NOMO-1 (cell line): ENCODE results near the gene NEK4.
A peak's percentile ranks its signal among the peaks of the same experiment; 100 is the strongest.
"Not testable (repeated sequence)": the region's sequence is repeated elsewhere in the genome, so short reads cannot be mapped to it uniquely, and the experiment has no call there.

Source experiments
- DNase-seq, 2 experiments: peaks; one replicate each; lab custom pipeline; 2025; ENCODE audit not compliant: unreplicated experiment in 2 of 2; lab: John Stamatoyannopoulos, UW

NEK4 gene

GRCh38 chr3:52779837-52780585, 9.3 kb upstream of the NEK4 start:
- DNase-seq: no peak

GRCh38 chr3:52779011-52779836, 8.5 kb upstream of the NEK4 start:
- DNase-seq: peak; percentile 76 to 82

- DNase-seq: no peak
Observed at GRCh38 chr3:52777959-52778805, 7.4 kb upstream of the NEK4 start.

- no peak for DNase-seq
Observed at GRCh38 chr3:52777127-52777958, 6.6 kb upstream of the NEK4 start, which contains the start of gene ITIH1. Gene ITIH1, plus strand, starts transcription at chr3:52777599. Its CDS starts 17 bp downstream, at chr3:52777616.

GRCh38 chr3:52776486-52776885, 5.7 kb upstream of the NEK4 start:
- not testable (repeated sequence) for DNase-seq

- no peak for DNase-seq
Observed at GRCh38 chr3:52775877-52776276, 5.1 kb upstream of the NEK4 start.

- DNase-seq: peak in 1 of 2 experiments; percentile 5
Observed at GRCh38 chr3:52774901-52775864, 4.4 kb upstream of the NEK4 start.

GRCh38 chr3:52774066-52774713, 3.5 kb upstream of the NEK4 start:
- DNase-seq: no peak

GRCh38 chr3:52773361-52774065, 2.8 kb upstream of the NEK4 start:
- no peak for DNase-seq

GRCh38 chr3:52771702-52772101, 962 bp upstream of the NEK4 start:
- DNase-seq: no peak

GRCh38 chr3:52771334-52771681, 568 bp upstream of the NEK4 start:
- DNase-seq: no peak

GRCh38 chr3:52769786-52770455, 819 bp downstream of the NEK4 start:
- DNase-seq: peak in 1 of 2 experiments; percentile 25

- DNase-seq: peak in 1 of 2 experiments; percentile 54
Observed at GRCh38 chr3:52763466-52763865, 7.3 kb downstream of the NEK4 start.

- DNase-seq: no peak
Observed at GRCh38 chr3:52756141-52756540, 14.6 kb downstream of the NEK4 start.

- DNase-seq: no peak
Observed at GRCh38 chr3:52754373-52754772, 16.4 kb downstream of the NEK4 start.

- peak in 1 of 2 experiments; percentile 62 for DNase-seq
Observed at GRCh38 chr3:52752045-52752660, 18.6 kb downstream of the NEK4 start.

GRCh38 chr3:52743721-52744120, 27.0 kb downstream of the NEK4 start:
- no peak for DNase-seq
